CD4-positive, alpha-beta T cell (primary cell): ENCODE data around the gene ARFGEF2. TPM values are rescaled to one million over a fixed set of nuclear protein-coding genes. Genes with fewer than 3 reads are reported as not detected.
A peak's percentile ranks its signal among the peaks of the same experiment; 100 is the strongest.
"Not testable (repeated sequence)": the region's sequence is repeated elsewhere in the genome, so short reads cannot be mapped to it uniquely, and the experiment has no call there.

Experiments
- ATAC-seq: fragments of 200-7000 bp; cut with Tn5 transposase; one replicate; pipeline ENCODE4 v1.10.0; 2022; ENCODE audit warnings: mild to moderate bottlenecking; ENCODE audit not compliant: poor library complexity
- CTCF ChIA-PET: fragments of 350-600 bp; sonication (Branson Sonifier 250); formaldehyde crosslinking; loops from one replicate; lab custom pipeline; 2021; ENCODE audit warnings: antibody characterized with exemption, inconsistent platforms; lab: Charles Lee
- POLR2A ChIA-PET: fragments of 350-600 bp; sonication (Branson Sonifier 250); formaldehyde crosslinking; loops from one replicate; lab custom pipeline; 2021; ENCODE audit warnings: antibody characterized with exemption, inconsistent platforms; lab: Charles Lee
- DNase-seq, 14 experiments: peaks; one replicate each; pipeline ENCODE4 v3.0.0-alpha.2; 2013 to 2020; ENCODE audit warnings: mixed read lengths in 2 of 14
- H3K27ac ChIP-seq, 2 donors: one replicate each; pipeline versions ENCODE4 v1.5.1 to v1.7.0; 2013; ENCODE audit warnings: low read length in 2 of 2, low read depth in 1 of 2, mild to moderate bottlenecking in 1 of 2
- H3K27me3 ChIP-seq, 2 experiments: 1 replicate in 1 of 2; 2 replicates in 1 of 2; pipeline versions ENCODE4 v1.6.1 to v1.7.0; 2013; ENCODE audit warnings: low read length in 2 of 2, control low read depth in 1 of 2, mild to moderate bottlenecking in 1 of 2, moderate library complexity in 1 of 2; ENCODE audit not compliant: insufficient read depth in 2 of 2, control insufficient read depth in 1 of 2
- H3K36me3 ChIP-seq: one replicate; pipeline ENCODE4 v1.6.1; 2013; ENCODE audit warnings: low read length, control low read depth; ENCODE audit not compliant: insufficient read depth
- H3K4me1 ChIP-seq: one replicate; pipeline ENCODE4 v1.6.1; 2013; ENCODE audit warnings: low read length, control low read depth; ENCODE audit not compliant: insufficient read depth
- H3K4me3 ChIP-seq: one replicate; pipeline ENCODE4 v1.5.1; 2013; ENCODE audit warnings: mild to moderate bottlenecking, low read length, moderate library complexity
- H3K9me3 ChIP-seq, 2 experiments: 1 replicate in 1 of 2; 2 replicates in 1 of 2; pipeline versions ENCODE4 v1.6.1 to v1.7.0; 2013; ENCODE audit warnings: low read length in 2 of 2, mild to moderate bottlenecking in 2 of 2, control low read depth in 1 of 2, moderate library complexity in 1 of 2; ENCODE audit not compliant: control insufficient read depth in 1 of 2, insufficient read depth in 1 of 2
- H3K27ac Mint-ChIP-seq: one replicate; pipeline ENCODE4 v1.8.0; 2020; ENCODE audit warnings: mixed read lengths
- H3K27me3 Mint-ChIP-seq: one replicate; pipeline ENCODE4 v1.8.0; 2021; ENCODE audit warnings: mixed read lengths
- H3K36me3 Mint-ChIP-seq: one replicate; pipeline ENCODE4 v1.8.0; 2021; ENCODE audit warnings: low read depth, mixed read lengths
- H3K4me1 Mint-ChIP-seq: one replicate; pipeline ENCODE4 v1.8.0; 2021; ENCODE audit warnings: low read depth, mixed read lengths
- H3K4me3 Mint-ChIP-seq: one replicate; pipeline ENCODE4 v1.8.0; 2020; ENCODE audit warnings: mild to moderate bottlenecking, mixed read lengths
- H3K9me3 Mint-ChIP-seq: one replicate; pipeline ENCODE4 v1.8.0; 2020; ENCODE audit warnings: mixed read lengths
- intact Hi-C, 2 experiments: fragments of 100-400 bp; cut with DNase I in 1 of 2; cut with micrococcal nuclease in 1 of 2; formaldehyde crosslinking; loops; one replicate each; pipeline versions ENCODE4 v1.15.1 to v1.9.0; 2023 to 2025; cut with DNase I, micrococcal nuclease
- total RNA-seq, 174 experiments: library from RNA in 2 of 174; stranded (reverse) in 2 of 174; gene quantifications; one replicate each; pipeline ENCODE4 v1.2.3 and lab custom pipeline; 2021 to 2026
- TF ChIP-seq, protein P1 (sequence below): fragments of 200-600 bp; IDR thresholded peaks from one replicate; pipeline ENCODE4 v1.8.0; 2022; ENCODE audit warnings: antibody characterized with exemption, mild to moderate bottlenecking

ARFGEF2 gene
- total RNA-seq, 2 experiments from 2014 or later, result 23.0 to 23.4 TPM

GRCh38 chr20:48932375-48932941 is 10.9 kb downstream of the ARFGEF2 start:
- ChIA-PET POLR2A (interaction anchor here (1.0 kb wide), 1 partner anchor 10 kb away, joined by 3 read pairs; no protein-coding TSS in a partner anchor), CTCF (no interaction called here)
- no peak overlapping the region for H3K27ac Mint-ChIP-seq
- H3K27ac ChIP-seq, result no peak overlapping the region
- H3K27me3 Mint-ChIP-seq, result no peaks in the 10 kb centered on the region
- H3K9me3 ChIP-seq, result no peaks in the 10 kb centered on the region
- H3K4me1 ChIP-seq, result peaks cover 3% of the 10 kb centered on the region
- H3K4me1 Mint-ChIP-seq, result peaks cover 24% of the 10 kb centered on the region
- intact Hi-C loops, result no loop called here
- DNase-seq (no peak), ATAC-seq (no peak)
- H3K9me3 Mint-ChIP-seq, result no peaks in the 10 kb centered on the region
- peaks cover 11% of the 10 kb centered on the region for H3K36me3 Mint-ChIP-seq
- TF ChIP-seq, protein P1, sequence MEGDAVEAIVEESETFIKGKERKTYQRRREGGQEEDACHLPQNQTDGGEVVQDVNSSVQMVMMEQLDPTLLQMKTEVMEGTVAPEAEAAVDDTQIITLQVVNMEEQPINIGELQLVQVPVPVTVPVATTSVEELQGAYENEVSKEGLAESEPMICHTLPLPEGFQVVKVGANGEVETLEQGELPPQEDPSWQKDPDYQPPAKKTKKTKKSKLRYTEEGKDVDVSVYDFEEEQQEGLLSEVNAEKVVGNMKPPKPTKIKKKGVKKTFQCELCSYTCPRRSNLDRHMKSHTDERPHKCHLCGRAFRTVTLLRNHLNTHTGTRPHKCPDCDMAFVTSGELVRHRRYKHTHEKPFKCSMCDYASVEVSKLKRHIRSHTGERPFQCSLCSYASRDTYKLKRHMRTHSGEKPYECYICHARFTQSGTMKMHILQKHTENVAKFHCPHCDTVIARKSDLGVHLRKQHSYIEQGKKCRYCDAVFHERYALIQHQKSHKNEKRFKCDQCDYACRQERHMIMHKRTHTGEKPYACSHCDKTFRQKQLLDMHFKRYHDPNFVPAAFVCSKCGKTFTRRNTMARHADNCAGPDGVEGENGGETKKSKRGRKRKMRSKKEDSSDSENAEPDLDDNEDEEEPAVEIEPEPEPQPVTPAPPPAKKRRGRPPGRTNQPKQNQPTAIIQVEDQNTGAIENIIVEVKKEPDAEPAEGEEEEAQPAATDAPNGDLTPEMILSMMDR, result no peak
- H3K4me3 ChIP-seq, result no peak overlapping the region
- no peaks in the 10 kb centered on the region for H3K36me3 ChIP-seq
- H3K27me3 ChIP-seq, result no peaks in the 10 kb centered on the region
- no peak overlapping the region for H3K4me3 Mint-ChIP-seq

- H3K4me3 Mint-ChIP-seq, result no peak overlapping the region
- Histone ChIP-seq H3K27me3 (no peaks in the 10 kb centered on the region), H3K4me3 (no peak overlapping the region), H3K9me3 (no peaks in the 10 kb centered on the region), H3K4me1 (peaks cover 3% of the 10 kb centered on the region), H3K36me3 (no peaks in the 10 kb centered on the region), H3K27ac (no peak overlapping the region)
- TF ChIP-seq, protein P1, result no peak
- intact Hi-C loops, result no loop called here
- peaks cover 27% of the 10 kb centered on the region for H3K4me1 Mint-ChIP-seq
- ChIA-PET POLR2A (no interaction called here), CTCF (no interaction called here)
- DNase-seq (no peak), ATAC-seq (no peak)
- H3K27ac Mint-ChIP-seq, result no peak overlapping the region
- H3K9me3 Mint-ChIP-seq, result no peaks in the 10 kb centered on the region
- H3K27me3 Mint-ChIP-seq, result no peaks in the 10 kb centered on the region
- peaks cover 11% of the 10 kb centered on the region for H3K36me3 Mint-ChIP-seq
These were observed 11.7 kb downstream of the ARFGEF2 start for GRCh38 chr20:48933017-48933766.

GRCh38 chr20:48934273-48934877 is 12.9 kb downstream of the ARFGEF2 start:
- H3K27me3 ChIP-seq, H3K9me3 Mint-ChIP-seq, H3K27me3 Mint-ChIP-seq, ATAC-seq, DNase-seq, H3K9me3 ChIP-seq, CTCF ChIA-PET, H3K27ac ChIP-seq, intact Hi-C loops, H3K4me3 Mint-ChIP-seq, H3K4me3 ChIP-seq, H3K4me1 ChIP-seq, H3K36me3 ChIP-seq, POLR2A ChIA-PET: not testable (repeated sequence)
- Mint-ChIP-seq H3K36me3 (peaks cover 15% of the 10 kb centered on the region), H3K27ac (peak overlapping the region; percentile 22), H3K4me1 (peaks cover 32% of the 10 kb centered on the region)

DNA sequence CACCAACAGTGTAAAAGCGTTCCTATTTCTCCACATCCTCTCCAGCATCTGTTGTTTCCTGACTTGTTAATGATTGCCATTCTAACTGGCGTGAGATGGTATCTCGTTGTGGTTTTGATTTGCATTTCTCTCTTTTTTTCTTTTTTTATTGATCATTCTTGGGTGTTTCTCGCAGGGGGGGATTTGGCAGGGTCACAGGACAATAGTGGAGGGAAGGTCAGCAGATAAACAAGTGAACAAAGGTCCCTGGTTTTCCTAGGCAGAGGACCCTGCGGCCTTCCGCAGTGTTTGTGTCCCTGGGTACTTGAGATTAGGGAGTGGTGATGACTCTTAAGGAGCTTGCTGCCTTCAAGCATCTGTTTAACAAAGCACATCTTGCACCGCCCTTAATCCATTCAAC is 13.5 kb downstream of the ARFGEF2 start:
- H3K27me3 ChIP-seq, intact Hi-C loops, POLR2A ChIA-PET, H3K9me3 ChIP-seq, H3K27ac ChIP-seq, DNase-seq, H3K4me1 ChIP-seq, H3K4me3 ChIP-seq, H3K9me3 Mint-ChIP-seq, H3K27me3 Mint-ChIP-seq, H3K36me3 ChIP-seq, CTCF ChIA-PET, H3K4me3 Mint-ChIP-seq, ATAC-seq: not testable (repeated sequence)
- peak overlapping the region; percentile 22 for H3K27ac Mint-ChIP-seq
- H3K36me3 Mint-ChIP-seq, result peaks cover 20% of the 10 kb centered on the region
- peaks cover 38% of the 10 kb centered on the region for H3K4me1 Mint-ChIP-seq

DNA sequence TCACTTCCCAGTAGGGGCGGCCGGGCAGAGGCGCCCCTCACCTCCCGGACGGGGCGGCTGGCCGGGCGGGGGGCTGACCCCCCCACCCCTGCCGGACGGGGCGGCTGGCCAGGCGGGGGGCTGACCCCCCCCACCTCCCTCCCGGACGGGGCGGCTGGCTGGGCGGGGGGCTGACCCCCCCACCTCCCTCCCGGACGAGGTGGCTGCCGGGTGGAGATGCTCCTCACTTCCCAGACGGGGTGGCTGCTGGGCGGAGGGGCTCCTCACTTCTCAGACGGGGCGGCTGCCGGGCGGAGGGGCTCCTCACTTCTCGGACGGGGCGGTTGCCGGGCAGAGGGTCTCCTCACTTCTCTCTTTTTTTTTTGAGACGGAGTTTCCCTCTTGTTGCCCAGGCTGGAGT is 14.7 kb downstream of the ARFGEF2 start:
- H3K9me3 Mint-ChIP-seq, H3K36me3 ChIP-seq, H3K27ac ChIP-seq, H3K27ac Mint-ChIP-seq, H3K27me3 ChIP-seq, H3K27me3 Mint-ChIP-seq, H3K4me1 ChIP-seq, ATAC-seq, intact Hi-C loops, DNase-seq, H3K4me3 ChIP-seq, CTCF ChIA-PET, H3K4me3 Mint-ChIP-seq, POLR2A ChIA-PET, H3K9me3 ChIP-seq: not testable (repeated sequence)
- Mint-ChIP-seq H3K36me3 (peaks cover 28% of the 10 kb centered on the region), H3K4me1 (peaks cover 48% of the 10 kb centered on the region)
